HepG2 (cell line): ENCODE measurements around the gene GPS2. TPM values are rescaled to one million over a fixed set of nuclear protein-coding genes. Genes with fewer than 3 reads are reported as not detected.

Experiments
- AFF4 ChIP-seq: sonication (generic); formaldehyde crosslinking; IDR thresholded peaks from 2 replicates; pipeline ENCODE4 v1.4.0; 2020; ENCODE audit warnings: missing genetic modification reagents
- EHMT2 ChIP-seq: fragments of 200-600 bp; sonication (generic); IDR thresholded peaks from 2 replicates; pipeline ENCODE4 v1.7.0; 2017; ENCODE audit warnings: antibody characterized with exemption, low read depth, low read length, borderline replicate concordance
- FOXM1 ChIP-seq: sonication (generic); formaldehyde crosslinking; IDR thresholded peaks from 2 replicates; pipeline ENCODE4 v1.5.0; 2020; ENCODE audit warnings: missing genetic modification reagents
- HHEX ChIP-seq: IDR thresholded peaks from 2 replicates; pipeline ENCODE4 v1.6.1; 2016; ENCODE audit warnings: control low read depth
- HNF4A ChIP-seq: sonication (generic); formaldehyde crosslinking; IDR thresholded peaks from 2 replicates; pipeline ENCODE4 v1.4.0; 2020; ENCODE audit warnings: missing genetic modification reagents
- HNRNPLL ChIP-seq: fragments of 200-400 bp; formaldehyde crosslinking; IDR thresholded peaks from 2 replicates; pipeline ENCODE4 v1.6.1; 2017; ENCODE audit warnings: mild to moderate bottlenecking, low read depth, low read length; ENCODE audit not compliant: poor library complexity, severe bottlenecking
- NR2C2 ChIP-seq: sonication (generic); formaldehyde crosslinking; IDR thresholded peaks from 2 replicates; pipeline ENCODE4 v1.4.0; 2020; ENCODE audit warnings: missing genetic modification reagents, mild to moderate bottlenecking, moderate library complexity, borderline replicate concordance
- PCBP2 ChIP-seq: fragments of 200-400 bp; formaldehyde crosslinking; optimal IDR thresholded peaks from 2 replicates; pipeline ENCODE3; 2018; ENCODE audit warnings: low read length, low read depth; ENCODE audit not compliant: poor library complexity, severe bottlenecking
- SMC3 ChIP-seq: IDR thresholded peaks from 2 replicates; pipeline ENCODE4 v1.6.1; 2011; ENCODE audit warnings: low read length, improper control_type of control experiment
- TEAD2 ChIP-seq: sonication (generic); formaldehyde crosslinking; IDR thresholded peaks from 2 replicates; pipeline ENCODE4 v1.9.0; 2021; ENCODE audit warnings: missing genetic modification reagents
- TOE1 ChIP-seq: sonication (generic); formaldehyde crosslinking; IDR thresholded peaks from 2 replicates; pipeline ENCODE4 v1.4.0; 2020; ENCODE audit warnings: mild to moderate bottlenecking, missing genetic modification reagents
- ZBTB3 ChIP-seq: sonication (generic); formaldehyde crosslinking; IDR thresholded peaks from 2 replicates; pipeline ENCODE4 v1.4.0; 2020; ENCODE audit warnings: low read depth, mild to moderate bottlenecking, moderate library complexity, missing genetic modification reagents, borderline replicate concordance
- ZBTB46 ChIP-seq: sonication (generic); formaldehyde crosslinking; IDR thresholded peaks from 2 replicates; pipeline ENCODE4 v1.4.0; 2020; ENCODE audit warnings: mild to moderate bottlenecking, missing genetic modification reagents, borderline replicate concordance
- ZMYM4 ChIP-seq: sonication (generic); formaldehyde crosslinking; IDR thresholded peaks from 2 replicates; pipeline ENCODE4 v1.8.1; 2023; ENCODE audit warnings: mild to moderate bottlenecking, missing genetic modification reagents
- ZNF33A ChIP-seq: sonication (generic); formaldehyde crosslinking; IDR thresholded peaks from 2 replicates; pipeline ENCODE4 v1.5.1; 2020; ENCODE audit warnings: missing genetic modification reagents, mild to moderate bottlenecking, moderate library complexity, borderline replicate concordance
- ZNF350 ChIP-seq: sonication (generic); formaldehyde crosslinking; IDR thresholded peaks from 2 replicates; pipeline ENCODE4 v1.4.0; 2020; ENCODE audit warnings: mild to moderate bottlenecking, low read depth, missing genetic modification reagents, borderline replicate concordance
- ZNF44 ChIP-seq: sonication (generic); formaldehyde crosslinking; IDR thresholded peaks from 2 replicates; pipeline ENCODE4 v1.5.1; 2020; ENCODE audit warnings: mild to moderate bottlenecking, missing genetic modification reagents
- ZNF850 ChIP-seq: sonication (generic); formaldehyde crosslinking; conservative IDR thresholded peaks from 2 replicates; pipeline ENCODE4 v1.9.0; 2021; ENCODE audit warnings: mild to moderate bottlenecking, missing genetic modification reagents
- polyA plus RNA-seq, 8 experiments: library from polyadenylated mRNA; depleted of rRNA in 3 of 8; stranded (reverse) in 7 of 8; unstranded in 1 of 8; fragments of >200 nt; fragmentation: Illumina TruSeq in 4 of 8; extraction: Trizol in 4 of 8; gene quantifications; 2 replicates each; pipeline versions ENCODE4 v1.2.1 to v1.2.3, GENCODE V29; 2011 to 2016; ENCODE audit warnings: low read depth in 4 of 8, missing spikeins in 1 of 8, mixed read lengths in 1 of 8; ENCODE audit not compliant: insufficient read depth in 1 of 8
- total RNA-seq, 5 experiments: library from RNA; depleted of rRNA; stranded (reverse); fragments of >200 nt; fragmentation: Illumina TruSeq; extraction: Trizol; gene quantifications; 2 replicates each; pipeline ENCODE4 v1.2.3, GENCODE V29; 2016; ENCODE audit warnings: low read depth in 1 of 5
- TF ChIP-seq, protein P1 (sequence below): sonication (generic); formaldehyde crosslinking; IDR thresholded peaks from 2 replicates; pipeline ENCODE4 v1.4.0; 2020; ENCODE audit warnings: missing genetic modification reagents, mild to moderate bottlenecking, borderline replicate concordance
- TF ChIP-seq, protein P2 (sequence below): sonication (generic); formaldehyde crosslinking; IDR thresholded peaks from 2 replicates; pipeline ENCODE4 v1.4.0; 2020; ENCODE audit warnings: missing genetic modification reagents, low read depth, mild to moderate bottlenecking, borderline replicate concordance

Gene GPS2
- total and polyA plus RNA-seq, 2 of the 13 experiments (the other 11 are each of a cell fraction or from before 2014, with no cell fraction given) = 58.0 to 59.4 TPM

DNA sequence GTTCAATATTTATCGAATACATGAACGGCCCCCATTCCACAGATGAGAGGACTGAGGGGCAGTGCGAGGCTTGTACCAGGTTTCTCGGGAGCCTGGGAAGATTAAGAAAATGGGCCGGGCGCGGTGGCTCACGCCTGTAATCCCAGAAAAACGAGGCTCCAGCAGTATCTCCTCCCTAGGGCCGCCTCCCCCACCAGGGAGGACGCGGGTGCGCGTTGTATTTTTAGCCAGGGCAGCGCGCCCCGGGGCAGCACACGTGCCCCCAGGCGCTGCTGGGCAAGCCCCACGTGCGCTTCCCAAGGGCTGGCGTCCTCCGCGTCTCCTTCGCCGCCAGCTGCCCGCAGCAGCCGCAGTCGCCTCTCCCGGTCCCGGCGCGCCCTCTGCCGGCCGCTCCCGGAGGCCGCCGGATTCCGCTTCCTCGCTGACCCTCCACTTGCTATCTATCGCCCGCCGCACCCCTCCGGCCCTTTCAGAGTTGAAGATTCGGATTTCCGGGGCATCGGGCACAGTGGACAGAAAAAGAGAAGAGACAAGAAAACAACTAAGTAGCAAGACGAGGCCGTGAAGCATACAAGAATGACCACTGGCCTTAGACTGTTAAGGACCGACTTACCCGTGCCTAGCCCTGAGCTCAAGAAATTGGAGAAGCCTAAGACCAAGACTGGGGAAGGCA lies 18.8 kb downstream of the GPS2 start (continued):
- TF ChIP-seq, protein P1, sequence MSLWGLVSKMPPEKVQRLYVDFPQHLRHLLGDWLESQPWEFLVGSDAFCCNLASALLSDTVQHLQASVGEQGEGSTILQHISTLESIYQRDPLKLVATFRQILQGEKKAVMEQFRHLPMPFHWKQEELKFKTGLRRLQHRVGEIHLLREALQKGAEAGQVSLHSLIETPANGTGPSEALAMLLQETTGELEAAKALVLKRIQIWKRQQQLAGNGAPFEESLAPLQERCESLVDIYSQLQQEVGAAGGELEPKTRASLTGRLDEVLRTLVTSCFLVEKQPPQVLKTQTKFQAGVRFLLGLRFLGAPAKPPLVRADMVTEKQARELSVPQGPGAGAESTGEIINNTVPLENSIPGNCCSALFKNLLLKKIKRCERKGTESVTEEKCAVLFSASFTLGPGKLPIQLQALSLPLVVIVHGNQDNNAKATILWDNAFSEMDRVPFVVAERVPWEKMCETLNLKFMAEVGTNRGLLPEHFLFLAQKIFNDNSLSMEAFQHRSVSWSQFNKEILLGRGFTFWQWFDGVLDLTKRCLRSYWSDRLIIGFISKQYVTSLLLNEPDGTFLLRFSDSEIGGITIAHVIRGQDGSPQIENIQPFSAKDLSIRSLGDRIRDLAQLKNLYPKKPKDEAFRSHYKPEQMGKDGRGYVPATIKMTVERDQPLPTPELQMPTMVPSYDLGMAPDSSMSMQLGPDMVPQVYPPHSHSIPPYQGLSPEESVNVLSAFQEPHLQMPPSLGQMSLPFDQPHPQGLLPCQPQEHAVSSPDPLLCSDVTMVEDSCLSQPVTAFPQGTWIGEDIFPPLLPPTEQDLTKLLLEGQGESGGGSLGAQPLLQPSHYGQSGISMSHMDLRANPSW (CRISPR knock-in tag) = no peak
- TF ChIP-seq PCBP2 = no peak
- no peak for TF ChIP-seq ZNF33A (CRISPR knock-in tag)
- no peak for TF ChIP-seq EHMT2
- TF ChIP-seq, protein P2, sequence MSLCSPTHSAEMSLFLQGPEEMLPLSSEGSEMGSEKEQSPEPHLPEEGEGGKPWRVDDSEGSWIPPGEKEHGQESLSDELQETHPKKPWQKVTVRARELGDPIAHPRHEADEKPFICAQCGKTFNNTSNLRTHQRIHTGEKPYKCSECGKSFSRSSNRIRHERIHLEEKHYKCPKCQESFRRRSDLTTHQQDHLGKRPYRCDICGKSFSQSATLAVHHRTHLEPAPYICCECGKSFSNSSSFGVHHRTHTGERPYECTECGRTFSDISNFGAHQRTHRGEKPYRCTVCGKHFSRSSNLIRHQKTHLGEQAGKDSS (CRISPR knock-in tag) = no peak
- TF ChIP-seq ZNF44 (CRISPR knock-in tag) = no peak
- peak; percentile 65; the same call in 1 of the 2 replicates for TF ChIP-seq SMC3
- TF ChIP-seq TOE1 = no peak
- TF ChIP-seq ZBTB3 (CRISPR knock-in tag) = no peak
- TF ChIP-seq NR2C2 (CRISPR knock-in tag) = 0 out of 2 replicates have a peak, but pooled peaks have one; percentile 21
- no peak for TF ChIP-seq HHEX (CRISPR knock-in tag)
- TF ChIP-seq ZNF850 (CRISPR knock-in tag) = no peak
- peak; percentile 64 for TF ChIP-seq HNRNPLL
- no peak for TF ChIP-seq FOXM1 (CRISPR knock-in tag)
- no peak for TF ChIP-seq ZNF350 (CRISPR knock-in tag)
- no peak; the same call in 1 of the 2 replicates for TF ChIP-seq TEAD2 (CRISPR knock-in tag)
- TF ChIP-seq HNF4A (CRISPR knock-in tag) = no peak
- TF ChIP-seq ZBTB46 (CRISPR knock-in tag) = no peak
- peak; percentile 16; the same call in 1 of the 2 replicates for TF ChIP-seq ZMYM4 (CRISPR knock-in tag)
- no peak for TF ChIP-seq AFF4 (CRISPR knock-in tag)
